Measurements from ENCODE around the gene CD163L1.

The CD163L1 gene

DNA sequence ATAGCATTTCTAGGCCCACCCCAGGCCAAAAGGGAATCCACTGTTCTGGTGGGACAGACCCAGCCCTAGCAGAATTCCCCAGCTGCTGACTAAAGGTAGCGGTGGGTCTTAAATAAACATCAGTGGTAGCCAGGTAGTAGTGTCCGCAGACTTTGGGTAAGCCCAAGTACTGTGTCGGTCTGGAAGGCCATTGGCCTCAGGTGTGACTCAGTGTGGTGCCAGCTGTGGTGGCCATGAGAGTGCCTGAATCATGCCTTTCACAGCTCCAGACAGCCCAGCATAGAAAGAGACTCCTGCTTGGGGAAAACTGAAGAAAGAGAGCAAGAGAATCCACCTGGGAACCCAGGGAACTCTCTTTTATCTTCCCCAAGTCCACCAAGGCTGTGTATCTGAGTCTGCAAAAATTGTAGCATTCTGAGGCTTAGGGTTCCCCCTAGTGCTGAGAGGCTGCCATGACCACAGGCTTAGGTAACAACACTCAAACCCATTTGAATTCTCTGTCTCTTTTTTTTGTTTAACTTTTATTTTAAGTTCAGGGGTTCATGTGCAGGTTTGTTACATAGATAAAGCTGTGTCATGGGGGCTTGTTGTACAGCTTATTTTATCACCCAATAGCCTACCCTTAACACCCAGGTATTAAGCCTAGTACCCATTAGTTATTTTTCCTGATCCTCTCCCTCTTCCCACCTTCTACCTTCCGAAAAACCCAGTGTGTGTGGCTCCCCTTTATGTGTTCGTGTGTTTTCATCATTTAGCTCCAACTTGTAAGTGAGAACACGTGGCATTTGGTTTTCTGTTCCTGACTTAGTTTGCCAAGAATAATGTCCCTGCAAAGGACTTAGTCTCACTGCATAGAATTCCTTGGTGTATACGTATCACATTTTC lies 16.7 kb upstream of the CD163L1 start:
- TF ChIP-seq, protein P1, sequence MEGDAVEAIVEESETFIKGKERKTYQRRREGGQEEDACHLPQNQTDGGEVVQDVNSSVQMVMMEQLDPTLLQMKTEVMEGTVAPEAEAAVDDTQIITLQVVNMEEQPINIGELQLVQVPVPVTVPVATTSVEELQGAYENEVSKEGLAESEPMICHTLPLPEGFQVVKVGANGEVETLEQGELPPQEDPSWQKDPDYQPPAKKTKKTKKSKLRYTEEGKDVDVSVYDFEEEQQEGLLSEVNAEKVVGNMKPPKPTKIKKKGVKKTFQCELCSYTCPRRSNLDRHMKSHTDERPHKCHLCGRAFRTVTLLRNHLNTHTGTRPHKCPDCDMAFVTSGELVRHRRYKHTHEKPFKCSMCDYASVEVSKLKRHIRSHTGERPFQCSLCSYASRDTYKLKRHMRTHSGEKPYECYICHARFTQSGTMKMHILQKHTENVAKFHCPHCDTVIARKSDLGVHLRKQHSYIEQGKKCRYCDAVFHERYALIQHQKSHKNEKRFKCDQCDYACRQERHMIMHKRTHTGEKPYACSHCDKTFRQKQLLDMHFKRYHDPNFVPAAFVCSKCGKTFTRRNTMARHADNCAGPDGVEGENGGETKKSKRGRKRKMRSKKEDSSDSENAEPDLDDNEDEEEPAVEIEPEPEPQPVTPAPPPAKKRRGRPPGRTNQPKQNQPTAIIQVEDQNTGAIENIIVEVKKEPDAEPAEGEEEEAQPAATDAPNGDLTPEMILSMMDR (IDR thresholded peaks at IDR 0.05; ENCODE audit: low read depth, low read length) = peak; percentile 93
- peak; percentile 59 to 69 for DNase-seq (ENCODE audit: low read depth in 2 of 2)
- no peak overlapping the region for H3K4me3 ChIP-seq (replicated peaks in 1 of 2; ENCODE audit: low read depth in 2 of 2, low read length in 2 of 2)

DNA sequence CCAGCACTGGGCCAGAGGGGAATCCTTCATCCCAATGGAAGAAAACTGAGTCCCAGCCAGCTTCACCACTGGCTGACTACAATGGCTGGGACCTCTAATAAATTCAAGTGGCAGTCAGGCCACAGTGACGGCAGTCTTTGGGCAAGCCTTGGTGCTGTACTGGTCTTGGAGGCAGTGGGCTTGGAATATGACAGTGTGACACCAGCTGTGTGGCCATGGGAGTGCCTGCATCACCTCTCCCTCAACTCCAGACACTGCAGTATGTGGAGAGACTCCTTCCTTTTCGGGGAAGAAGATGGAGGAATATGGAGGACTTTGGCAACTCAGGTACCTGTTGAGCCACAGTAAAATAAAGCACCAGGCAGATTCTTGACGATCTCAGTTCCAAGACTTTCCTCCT lies 16.0 kb upstream of the CD163L1 start:
- TF ChIP-seq, protein P1 (IDR thresholded peaks at IDR 0.05; ENCODE audit: low read depth, low read length) = no peak
- no peak overlapping the region for H3K4me3 ChIP-seq (replicated peaks in 1 of 2; ENCODE audit: low read depth in 2 of 2, low read length in 2 of 2)
- no peak for DNase-seq (ENCODE audit: low read depth in 2 of 2)

DNA sequence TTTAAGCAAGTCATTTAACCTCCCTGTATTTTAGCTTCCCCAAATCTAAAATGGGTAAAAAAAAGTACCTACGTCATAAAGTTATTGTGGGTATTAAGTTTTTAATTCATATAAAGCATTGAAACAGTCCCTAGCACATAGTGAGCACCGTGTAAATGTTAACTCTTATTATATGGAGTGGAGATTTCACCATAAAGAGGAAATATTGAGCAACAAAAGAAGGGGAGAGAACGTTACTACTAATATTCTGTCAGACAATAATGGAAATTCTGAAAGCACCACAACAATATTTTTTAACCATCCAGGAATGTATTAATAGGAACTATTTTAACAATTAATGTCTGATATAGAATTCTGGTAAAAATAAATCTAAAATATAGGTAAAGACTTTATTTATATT lies 7.8 kb upstream of the CD163L1 start:
- no peak for DNase-seq (ENCODE audit: low read depth in 2 of 2)
- TF ChIP-seq, protein P1 (IDR thresholded peaks at IDR 0.05; ENCODE audit: low read depth, low read length) = no peak
- H3K4me3 ChIP-seq (replicated peaks in 1 of 2; ENCODE audit: low read depth in 2 of 2, low read length in 2 of 2) = no peak overlapping the region

DNA sequence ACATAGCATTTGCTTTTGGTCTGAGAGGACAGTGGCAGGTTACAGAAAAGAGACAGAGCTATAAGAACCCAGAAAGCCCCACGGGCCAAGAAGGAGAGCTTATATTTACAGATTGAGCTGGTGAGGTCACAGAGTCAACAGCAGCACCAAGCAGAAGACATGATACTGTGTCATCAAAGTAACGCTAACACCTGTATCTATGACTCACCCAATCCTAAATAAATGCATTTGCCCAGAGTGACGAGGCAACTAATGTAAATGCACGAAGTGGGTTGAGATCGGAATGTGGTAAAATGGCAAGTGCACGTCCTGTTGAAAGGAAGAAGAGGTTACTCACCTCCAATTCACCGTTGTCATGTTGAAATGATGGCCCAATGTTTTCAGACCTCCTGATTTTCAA lies 6.7 kb upstream of the CD163L1 start:
- no peak overlapping the region for H3K4me3 ChIP-seq (replicated peaks in 1 of 2; ENCODE audit: low read depth in 2 of 2, low read length in 2 of 2)
- no peak for DNase-seq (ENCODE audit: low read depth in 2 of 2)
- TF ChIP-seq, protein P1 (IDR thresholded peaks at IDR 0.05; ENCODE audit: low read depth, low read length) = no peak

DNA sequence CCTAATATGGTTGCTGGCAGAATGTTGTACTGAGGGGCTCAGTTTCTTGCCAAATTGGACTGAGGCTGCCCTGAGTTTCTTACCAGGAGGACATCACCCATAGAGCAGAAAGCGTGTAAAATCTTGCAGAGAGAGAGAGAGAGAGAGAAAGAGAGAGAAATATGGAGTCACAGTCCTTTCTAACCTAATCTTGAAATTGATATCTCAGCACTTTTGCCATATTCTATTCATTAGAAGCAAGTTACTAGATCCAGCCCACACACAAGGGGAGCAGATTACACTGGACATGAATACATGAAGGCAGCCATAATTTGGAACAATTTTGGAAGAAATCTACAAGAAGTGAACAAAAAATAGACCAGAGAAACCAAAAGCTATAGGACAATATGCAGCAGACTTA lies 4.1 kb upstream of the CD163L1 start:
- DNase-seq (ENCODE audit: low read depth in 2 of 2) = no peak
- TF ChIP-seq, protein P1 (IDR thresholded peaks at IDR 0.05; ENCODE audit: low read depth, low read length) = no peak
- H3K4me3 ChIP-seq (replicated peaks in 1 of 2; ENCODE audit: low read depth in 2 of 2, low read length in 2 of 2) = no peak overlapping the region

DNA sequence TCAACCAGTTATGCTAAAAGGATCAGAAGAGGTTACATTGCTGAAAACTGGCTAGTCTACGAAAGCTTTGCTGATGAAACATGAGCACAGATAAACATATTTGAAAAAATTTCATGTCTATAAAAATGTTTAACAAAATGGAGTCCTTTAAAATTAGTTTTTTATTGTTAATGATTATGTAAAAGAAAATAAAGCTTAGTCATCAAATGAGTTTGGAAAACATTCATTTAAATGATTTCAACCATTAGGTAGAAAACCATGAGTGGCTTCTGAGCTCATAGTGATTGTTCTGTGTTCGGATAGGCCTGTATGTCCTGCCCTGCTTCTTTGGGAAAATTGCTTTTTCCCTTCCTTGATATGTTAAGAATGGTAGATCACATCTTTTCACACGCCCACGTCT lies 584 bp upstream of the CD163L1 start:
- TF ChIP-seq, protein P1 (IDR thresholded peaks at IDR 0.05; ENCODE audit: low read depth, low read length) = no peak
- no peak overlapping the region for H3K4me3 ChIP-seq (replicated peaks in 1 of 2; ENCODE audit: low read depth in 2 of 2, low read length in 2 of 2)
- DNase-seq (ENCODE audit: low read depth in 2 of 2) = no peak
